HG02973 (cell line): ENCODE data around the gene SLC27A5.
A peak's percentile ranks its signal among the peaks of the same experiment; 100 is the strongest.

ENCODE experiments used
- ATAC-seq: cut with Tn5 transposase; IDR thresholded peaks from one replicate; pipeline ENCODE4 v1.9.1; 2021; ENCODE audit warnings: moderate library complexity; ENCODE audit not compliant: unreplicated experiment

The SLC27A5 gene

GRCh38 chr19:58511353-58512208 lies at the start of gene SLC27A5:
SLC27A5 (minus strand) TSS chr19:58511992; CDS start chr19:58511955, 37 bp downstream.
- ATAC-seq = no peak

GRCh38 chr19:58560921-58561320 lies 49.1 kb upstream of the SLC27A5 start:
- ATAC-seq = no peak

DNA sequence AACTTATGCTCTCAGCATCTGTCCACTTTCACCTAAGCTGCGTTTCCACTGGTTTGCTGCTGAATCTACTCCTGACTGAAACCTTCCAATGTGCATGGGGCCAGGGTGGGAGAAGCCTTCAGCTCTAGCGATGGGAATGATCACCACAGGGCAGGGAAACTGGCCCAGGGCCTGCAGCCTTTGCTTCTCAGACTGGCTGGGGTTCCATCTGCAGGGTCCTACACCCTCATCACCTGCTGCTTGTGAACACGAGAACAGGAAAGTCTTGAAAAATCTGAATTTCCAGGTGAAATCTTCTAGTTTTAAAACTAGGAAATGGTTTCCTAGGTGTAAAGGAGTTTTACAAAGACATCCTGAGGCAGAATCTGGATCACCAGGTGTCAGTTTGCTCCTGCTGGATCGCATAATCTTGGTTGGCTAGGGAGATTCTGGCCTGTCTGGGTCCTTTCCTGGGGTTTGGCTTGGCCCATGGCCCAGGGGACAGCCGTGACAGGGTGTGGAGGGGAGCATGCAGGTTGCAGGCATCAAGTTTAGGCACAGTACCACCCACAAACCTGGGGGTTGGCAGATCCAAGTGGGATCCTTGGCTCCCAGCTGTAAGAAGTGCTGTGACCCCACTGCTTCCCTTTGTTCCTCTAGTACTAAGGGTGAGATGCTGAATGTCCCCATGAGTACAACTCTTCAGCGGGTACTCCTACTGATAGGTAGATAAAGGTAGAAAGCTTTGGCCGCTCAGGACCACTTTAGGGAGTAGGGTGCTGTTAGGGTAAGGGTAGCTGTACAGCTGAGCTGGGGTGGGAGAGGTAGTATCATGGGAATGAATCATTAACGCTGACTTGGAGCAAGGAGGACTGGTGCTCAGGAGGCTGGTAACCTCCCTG lies 48.5 kb upstream of the SLC27A5 start:
- no peak for ATAC-seq

DNA sequence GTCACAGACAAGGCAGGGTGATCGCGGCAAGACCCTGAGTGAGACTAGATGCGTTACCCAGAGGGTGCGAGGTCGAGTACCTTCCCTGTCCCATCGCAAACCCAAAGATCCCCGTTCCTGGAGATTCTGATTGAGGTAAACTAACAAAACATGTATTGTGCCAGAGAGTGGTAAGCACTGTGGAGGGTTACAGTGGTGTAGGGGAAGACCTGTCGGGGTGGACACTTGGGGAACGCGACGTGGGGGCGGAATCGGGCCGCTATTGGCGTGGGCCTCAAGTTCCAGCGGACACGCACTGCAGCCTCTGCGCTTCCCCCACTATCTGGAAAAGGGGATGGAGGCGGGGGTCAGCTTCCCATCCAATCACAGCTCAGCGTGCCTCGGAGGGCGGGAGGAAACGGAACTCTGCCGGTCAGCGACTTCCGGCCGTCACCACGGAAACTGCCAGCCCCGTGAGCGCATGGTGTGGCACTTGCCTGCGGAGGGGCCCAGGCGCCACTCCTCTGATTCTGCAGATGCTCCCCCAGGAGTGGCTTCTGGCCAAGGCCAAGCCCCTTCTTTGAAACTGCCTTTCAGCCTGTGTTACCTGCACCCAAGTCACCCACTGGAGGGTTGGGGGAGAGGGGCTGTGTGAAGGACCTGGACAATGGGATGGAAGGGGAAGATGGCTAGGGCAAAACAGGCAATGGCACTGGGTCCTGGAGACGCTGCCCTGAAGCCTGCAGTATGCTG lies 47.6 kb upstream of the SLC27A5 start:
- peak; percentile 16 for ATAC-seq

- peak; percentile 52 for ATAC-seq
These were observed 47.0 kb upstream of the SLC27A5 start for GRCh38 chr19:58558623-58559274.

- ATAC-seq = peak; percentile 2
These were observed 46.4 kb upstream of the SLC27A5 start, which contains the start of gene UBE2M for GRCh38 chr19:58558066-58558622. UBE2M (minus strand) TSS chr19:58558611; CDS start chr19:58558381, 230 bp downstream.

DNA sequence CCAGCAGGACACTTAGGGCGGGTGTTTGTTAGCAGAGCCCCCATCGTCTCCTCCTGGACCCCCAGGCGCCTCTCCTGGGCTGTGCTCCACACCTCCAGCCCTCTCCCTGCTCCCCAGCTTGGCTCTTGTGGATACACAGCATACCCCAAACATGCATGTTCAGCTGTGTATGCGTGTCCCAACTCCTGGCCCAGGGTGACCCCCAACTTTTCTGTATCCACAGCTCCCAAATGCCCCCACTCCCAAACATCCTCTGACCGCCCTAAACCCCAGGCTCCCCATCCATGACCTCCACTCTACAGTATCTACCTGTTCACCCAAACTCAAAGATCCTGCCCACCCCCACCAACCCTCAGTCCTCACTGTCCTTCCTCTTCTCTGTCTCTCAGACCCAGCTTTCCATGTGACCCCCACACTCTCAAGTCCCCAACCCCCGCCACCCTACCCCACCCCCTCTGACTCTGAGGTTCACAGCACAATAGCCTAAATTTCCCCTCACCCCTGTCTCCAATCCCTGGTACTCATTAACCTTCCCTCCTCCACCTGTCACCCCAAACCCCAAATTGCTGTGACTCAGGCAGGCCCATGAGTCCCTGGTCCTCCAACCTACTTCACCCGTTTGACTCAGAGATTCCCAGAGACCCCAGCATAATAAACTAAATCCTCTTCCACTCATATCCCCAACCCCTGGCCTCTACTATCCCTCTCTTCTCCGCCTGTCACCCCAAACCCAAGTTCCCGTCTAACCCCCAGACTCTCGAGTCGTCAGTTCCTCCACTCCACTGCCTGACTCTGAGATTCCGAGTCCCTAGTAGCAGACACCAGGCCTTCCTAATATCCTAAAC lies 45.7 kb upstream of the SLC27A5 start:
- ATAC-seq = no peak

- ATAC-seq = no peak
These were observed 44.9 kb upstream of the SLC27A5 start for GRCh38 chr19:58556622-58557220.

GRCh38 chr19:58555920-58556621 lies 44.3 kb upstream of the SLC27A5 start:
- no peak for ATAC-seq

DNA sequence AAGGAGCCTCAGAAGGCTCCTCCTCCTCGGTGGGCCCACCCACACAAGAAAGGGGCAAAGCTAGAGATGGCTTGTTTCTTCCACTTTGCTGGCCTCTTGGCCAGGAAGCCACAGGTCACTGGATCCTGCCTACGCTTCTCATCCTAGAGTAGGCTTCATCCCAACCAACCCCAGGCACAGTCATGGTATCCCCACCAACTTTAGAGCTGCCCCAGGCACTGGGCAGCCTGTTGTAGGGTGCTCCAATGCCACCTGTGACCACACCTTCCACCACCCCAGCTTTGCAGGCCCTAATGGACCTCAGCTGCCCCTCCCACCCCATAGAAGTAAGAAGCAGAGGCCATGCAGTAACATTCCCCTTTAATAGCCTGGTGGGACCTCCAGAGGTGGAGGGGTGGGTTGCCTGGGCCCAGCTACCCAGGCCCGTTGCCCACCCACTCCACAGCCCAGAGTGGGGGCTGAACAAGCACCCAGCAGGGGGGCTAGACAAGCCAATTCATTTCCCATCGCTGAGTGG lies 43.6 kb upstream of the SLC27A5 start:
- ATAC-seq = no peak

DNA sequence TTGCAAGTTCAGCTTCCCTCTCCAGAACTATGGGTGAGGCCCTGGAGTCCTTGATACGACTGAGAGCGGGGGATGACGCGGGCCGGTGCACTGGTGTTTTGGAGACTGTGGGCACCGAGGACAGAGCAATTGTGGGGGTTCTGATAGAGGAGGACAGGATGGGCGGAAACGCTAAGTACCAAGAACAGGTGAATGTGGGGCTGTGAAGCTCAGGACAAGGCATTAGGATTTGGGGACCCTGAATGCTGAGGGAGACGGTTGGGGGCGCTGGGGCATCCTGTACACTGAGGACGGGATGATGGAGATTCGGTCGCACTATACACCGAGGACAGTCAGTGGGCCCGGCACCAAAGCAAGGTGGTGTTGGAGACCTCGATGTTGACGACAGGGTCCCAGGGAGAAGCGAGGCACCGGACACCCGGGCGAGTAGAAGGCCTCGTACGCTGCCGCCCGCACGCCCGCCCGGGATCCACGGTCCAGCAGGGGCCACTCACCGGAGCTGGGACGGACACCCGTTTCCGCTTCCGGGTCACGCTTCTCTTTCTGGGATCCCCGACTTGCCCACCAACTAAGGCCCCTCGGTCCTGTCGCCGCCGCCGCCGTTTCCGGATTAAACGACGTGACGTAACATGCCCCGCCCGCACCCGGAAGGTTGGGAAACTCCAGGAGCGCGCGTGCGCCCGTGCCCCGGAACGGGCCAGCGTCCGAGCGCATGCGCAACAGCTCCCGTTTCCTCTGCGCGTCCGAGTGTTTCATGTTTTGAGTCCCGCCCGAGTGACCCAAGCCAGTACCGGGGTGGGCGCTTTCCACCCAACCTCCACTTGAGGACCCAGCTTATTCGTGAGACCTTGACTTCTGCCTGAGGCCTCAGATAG lies 42.9 kb upstream of the SLC27A5 start, which contains the start of gene CHMP2A:
TSS of gene CHMP2A (minus strand) at position 612 of the 875 bp plus-strand sequence. CDS start 893 bp downstream, outside the sequence.
- peak; percentile 15 for ATAC-seq

DNA sequence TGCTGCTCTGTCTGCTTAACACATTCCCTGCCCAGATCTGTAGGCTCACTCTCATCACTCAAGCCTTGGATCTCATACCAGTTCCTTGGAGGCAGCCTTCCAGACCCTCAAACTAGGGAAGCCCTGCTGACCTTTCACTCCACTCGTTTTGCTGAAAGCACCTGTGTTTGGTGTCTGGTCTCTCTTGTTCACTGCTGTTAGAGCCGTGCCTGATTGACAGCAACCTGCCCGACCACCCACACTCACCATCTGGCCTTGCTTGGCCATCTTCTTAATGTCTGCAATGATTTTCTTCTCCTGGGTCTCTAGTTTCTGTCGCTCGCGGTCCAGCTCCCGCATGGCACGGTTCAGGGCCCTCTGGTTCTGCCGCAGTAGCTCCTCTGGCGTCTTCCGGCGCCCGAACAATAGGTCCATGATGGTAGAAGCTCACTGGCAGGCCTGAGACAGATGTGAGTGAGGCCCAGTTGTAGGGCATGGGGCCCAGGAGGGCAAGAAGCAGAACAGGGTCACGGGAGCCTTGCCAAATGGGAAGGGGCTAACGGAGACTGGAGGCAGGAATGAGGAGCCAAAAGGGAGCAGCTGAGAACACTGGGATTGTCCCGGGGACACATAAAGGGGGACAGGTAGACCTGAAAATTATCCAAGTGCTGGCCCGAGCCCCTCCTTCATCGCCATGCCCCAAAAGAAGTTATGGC lies 42.2 kb upstream of the SLC27A5 start:
- no peak for ATAC-seq

GRCh38 chr19:58552655-58553054 lies 40.9 kb upstream of the SLC27A5 start:
- no peak for ATAC-seq

DNA sequence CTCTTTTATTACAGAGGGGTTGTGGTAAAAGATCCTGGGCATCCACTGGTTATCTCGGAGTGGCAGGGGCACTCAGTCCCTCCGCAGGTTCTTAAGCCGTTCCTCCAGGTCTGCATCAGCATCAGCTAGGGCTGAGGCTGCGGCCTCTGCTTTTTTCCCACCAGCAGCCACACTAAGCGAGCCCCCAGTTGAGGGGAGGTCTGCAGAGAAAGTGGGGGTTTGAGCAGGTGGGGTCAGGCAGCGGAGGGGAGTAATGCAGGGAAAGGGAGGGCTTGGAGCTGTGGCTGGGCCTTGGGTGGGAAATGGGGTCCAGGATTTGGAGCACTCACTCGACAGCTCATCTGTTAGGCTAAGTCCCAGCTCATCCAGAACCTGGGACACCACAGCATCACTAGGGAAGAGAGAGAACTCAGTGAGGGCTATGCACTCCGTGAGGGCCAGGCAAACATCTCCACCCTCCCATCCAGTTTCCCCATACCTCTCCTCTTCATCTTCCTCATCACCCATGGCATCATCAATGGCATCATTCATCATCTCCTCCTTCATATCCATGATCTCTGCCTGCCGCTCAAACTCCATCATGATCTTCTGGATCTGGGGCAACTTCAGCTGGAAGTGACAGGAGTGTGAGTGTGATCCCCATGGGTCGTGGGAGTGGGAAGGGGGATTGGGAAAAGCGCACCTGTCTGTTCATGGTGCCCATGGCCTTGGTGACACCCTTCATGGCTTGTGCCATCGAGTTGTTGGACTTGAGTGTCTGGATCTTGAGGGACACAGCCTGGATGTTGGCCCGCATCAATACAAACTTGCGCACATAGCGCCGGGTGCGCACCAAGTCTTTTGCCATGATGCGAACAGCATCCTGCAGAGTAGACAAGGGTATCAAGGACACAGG lies 40.0 kb upstream of the SLC27A5 start:
- ATAC-seq = no peak

DNA sequence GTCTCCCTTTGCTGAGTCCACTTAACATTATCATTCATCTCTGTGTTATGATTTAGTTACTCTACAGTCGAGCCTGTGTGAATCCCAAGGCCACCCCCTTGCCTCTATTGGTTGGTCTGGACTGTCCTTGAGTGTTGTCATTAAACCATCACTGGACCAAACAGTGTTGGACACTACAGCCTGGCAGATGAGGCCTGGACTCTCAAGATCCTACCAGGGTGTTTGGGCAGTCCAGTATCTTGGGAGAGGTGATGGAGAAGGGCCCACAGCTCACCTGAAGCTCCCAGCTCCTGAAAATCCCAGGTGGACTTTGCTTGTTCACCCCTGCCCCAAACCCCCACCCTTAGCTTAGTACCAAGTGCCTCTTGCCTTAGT lies 39.3 kb upstream of the SLC27A5 start:
- ATAC-seq = no peak
